Neural progenitor cell (in vitro differentiated cells): ENCODE data around the gene ABL1. TPM values are rescaled to one million over a fixed set of nuclear protein-coding genes. Genes with fewer than 3 reads are reported as not detected.

Experiments used
- DNase-seq: peaks from one replicate; pipeline ENCODE4 v3.0.0-alpha.2; 2016; ENCODE audit warnings: low spot score
- H2AFZ ChIP-seq: fragments of 200-600 bp; sonication (generic); replicated peaks from 2 replicates; pipeline ENCODE4 v1.6.1; 2016; ENCODE audit warnings: antibody characterized with exemption
- H3F3A ChIP-seq: fragments of 200-600 bp; sonication (generic); 2 replicates; pipeline ENCODE4 v1.6.1; 2016; ENCODE audit warnings: antibody characterized with exemption, low read depth
- H3K27ac ChIP-seq: fragments of 200-600 bp; sonication (generic); 2 replicates; pipeline ENCODE4 v1.5.1; 2016; ENCODE audit warnings: mild to moderate bottlenecking
- H3K27me3 ChIP-seq: fragments of 200-600 bp; sonication (generic); 2 replicates; pipeline ENCODE4 v1.6.1; 2016; ENCODE audit warnings: mild to moderate bottlenecking, moderate library complexity
- H3K36me3 ChIP-seq: fragments of 200-600 bp; sonication (generic); 2 replicates; pipeline ENCODE4 v1.5.1; 2016
- H3K4me1 ChIP-seq: fragments of 200-600 bp; sonication (generic); 2 replicates; pipeline ENCODE4 v1.6.1; 2016; ENCODE audit warnings: mixed run types
- H3K4me2 ChIP-seq: fragments of 200-600 bp; sonication (generic); 2 replicates; pipeline ENCODE4 v1.6.1; 2016
- H3K4me3 ChIP-seq: fragments of 200-600 bp; sonication (generic); 2 replicates; pipeline ENCODE4 v1.5.1; 2016
- H3K79me2 ChIP-seq: fragments of 200-600 bp; sonication (generic); 2 replicates; pipeline ENCODE4 v1.6.1; 2016; ENCODE audit warnings: low read depth
- H3K9ac ChIP-seq: fragments of 200-600 bp; sonication (generic); 2 replicates; pipeline ENCODE4 v1.6.1; 2016
- H3K9me3 ChIP-seq: fragments of 200-600 bp; sonication (generic); 2 replicates; pipeline ENCODE4 v1.5.1; 2016; ENCODE audit warnings: low read depth
- H4K20me1 ChIP-seq: fragments of 200-600 bp; sonication (generic); 2 replicates; pipeline ENCODE4 v1.6.1; 2016; ENCODE audit warnings: low read depth
- H3K27ac Mint-ChIP-seq: 3 replicates; pipeline ENCODE4 v1.8.0; 2021; ENCODE audit warnings: mixed read lengths
- H3K27me3 Mint-ChIP-seq: 2 replicates; pipeline ENCODE4 v1.8.0; 2022; ENCODE audit warnings: low read depth, mild to moderate bottlenecking, inconsistent platforms, moderate library complexity, mixed read lengths; ENCODE audit not compliant: insufficient read depth
- H3K36me3 Mint-ChIP-seq: 3 replicates; pipeline ENCODE4 v1.8.0; 2021; ENCODE audit warnings: mixed read lengths
- H3K4me1 Mint-ChIP-seq: 3 replicates; pipeline ENCODE4 v1.8.0; 2021; ENCODE audit warnings: mixed read lengths
- H3K4me3 Mint-ChIP-seq: 3 replicates; pipeline ENCODE4 v1.8.0; 2021; ENCODE audit warnings: mild to moderate bottlenecking, moderate library complexity, mixed read lengths
- H3K9me3 Mint-ChIP-seq: 3 replicates; pipeline ENCODE4 v1.8.0; 2020; ENCODE audit warnings: mixed read lengths
- CTCF ChIP-seq: fragments of 200-600 bp; sonication (generic); IDR thresholded peaks from 2 replicates; pipeline ENCODE4 v1.5.1; 2017; ENCODE audit warnings: antibody characterized with exemption, mild to moderate bottlenecking
- EZH2 ChIP-seq: fragments of 200-600 bp; sonication (generic); IDR thresholded peaks from 2 replicates; pipeline ENCODE4 v1.6.1; 2017; ENCODE audit warnings: antibody characterized with exemption, mild to moderate bottlenecking, moderate library complexity
- EZH2phosphoT487 ChIP-seq: fragments of 200-600 bp; sonication (generic); IDR thresholded peaks from 2 replicates; pipeline ENCODE4 v1.6.1; 2017; ENCODE audit warnings: antibody characterized with exemption
- total RNA-seq: library from RNA; depleted of rRNA; stranded (reverse); fragments of >200 nt; gene quantifications from 2 replicates; pipeline ENCODE4 v1.2.3, GENCODE V29; 2015; ENCODE audit warnings: low replicate concordance

The ABL1 gene
- total RNA-seq, 1 donor from 2014 or later: 38.4 TPM

GRCh38 chr9:130820135-130820738, 14.8 kb upstream of the ABL1 start:
- Histone ChIP-seq H3K9me3 (no peaks in the 10 kb centered on the region), H3K4me1 (peaks cover 26% of the 10 kb centered on the region), H3K27ac (no peak overlapping the region), H3F3A (peaks cover 32% of the 10 kb centered on the region), H3K9ac (no peak overlapping the region), H3K36me3 (no peaks in the 10 kb centered on the region), H3K4me2 (no peak overlapping the region), H3K79me2 (peaks cover 57% of the 10 kb centered on the region), H3K4me3 (no peak overlapping the region), H4K20me1 (no peaks in the 10 kb centered on the region), H3K27me3 (no peaks in the 10 kb centered on the region), H2AFZ (no peak overlapping the region)
- Mint-ChIP-seq H3K4me3 (no peak overlapping the region), H3K27me3 (peaks cover 4% of the 10 kb centered on the region), H3K4me1 (peaks cover 35% of the 10 kb centered on the region), H3K9me3 (peaks cover 3% of the 10 kb centered on the region), H3K36me3 (peaks cover 3% of the 10 kb centered on the region), H3K27ac (no peak overlapping the region)
- TF ChIP-seq EZH2 (no peak), CTCF (no peak), EZH2phosphoT487 (no peak)
- DNase-seq: no peak

GRCh38 chr9:130823435-130823834, 11.6 kb upstream of the ABL1 start:
- TF ChIP-seq EZH2: no peak
- no peak for TF ChIP-seq CTCF
- no peak for TF ChIP-seq EZH2phosphoT487
- H3K27me3 Mint-ChIP-seq: peaks cover 4% of the 10 kb centered on the region
- H3K36me3 Mint-ChIP-seq: peaks cover 3% of the 10 kb centered on the region
- H3K4me3 Mint-ChIP-seq: peak overlapping the region; percentile 72
- H3K27ac ChIP-seq: peak overlapping the region; percentile 95
- H4K20me1 ChIP-seq: no peaks in the 10 kb centered on the region
- H3K9ac ChIP-seq: no peak overlapping the region
- peak overlapping the region; percentile 92 for H3K27ac Mint-ChIP-seq
- peaks cover 45% of the 10 kb centered on the region for H3F3A ChIP-seq
- H3K9me3 Mint-ChIP-seq: peaks cover 10% of the 10 kb centered on the region
- peaks cover 50% of the 10 kb centered on the region for H3K4me1 Mint-ChIP-seq
- peaks cover 2% of the 10 kb centered on the region for H3K9me3 ChIP-seq
- H2AFZ ChIP-seq: no peak overlapping the region
- H3K27me3 ChIP-seq: no peaks in the 10 kb centered on the region
- peaks cover 75% of the 10 kb centered on the region for H3K79me2 ChIP-seq
- no peaks in the 10 kb centered on the region for H3K36me3 ChIP-seq
- H3K4me1 ChIP-seq: peaks cover 39% of the 10 kb centered on the region
- peak overlapping the region; percentile 75 for H3K4me2 ChIP-seq
- H3K4me3 ChIP-seq: no peak overlapping the region
- DNase-seq: no peak

GRCh38 chr9:130824079-130824478, 11.0 kb upstream of the ABL1 start:
- Histone ChIP-seq H3K27me3 (no peaks in the 10 kb centered on the region), H3F3A (peaks cover 45% of the 10 kb centered on the region), H3K4me2 (peak overlapping the region; percentile 75), H3K4me1 (peaks cover 39% of the 10 kb centered on the region), H3K27ac (peak overlapping the region; percentile 95), H3K4me3 (peak overlapping the region; percentile 30), H3K36me3 (no peaks in the 10 kb centered on the region), H2AFZ (peak overlapping the region; percentile 4), H3K9ac (no peak overlapping the region), H3K79me2 (peaks cover 75% of the 10 kb centered on the region), H4K20me1 (no peaks in the 10 kb centered on the region), H3K9me3 (peaks cover 8% of the 10 kb centered on the region)
- DNase-seq: no peak
- Mint-ChIP-seq H3K36me3 (peaks cover 8% of the 10 kb centered on the region), H3K27me3 (peaks cover 4% of the 10 kb centered on the region), H3K4me1 (peaks cover 46% of the 10 kb centered on the region), H3K4me3 (peak overlapping the region; percentile 72), H3K9me3 (peaks cover 16% of the 10 kb centered on the region), H3K27ac (peak overlapping the region; percentile 92)
- TF ChIP-seq EZH2 (no peak), CTCF (no peak), EZH2phosphoT487 (no peak)
